Stimulated activated CD8-positive, alpha-beta memory T cell treated with anti-CD3 and anti-CD28 coated beads, Interleukin-7, amount 100 ng/mL, for 48 hours (primary cell): ENCODE data around the gene CCDC134.
"Not testable (repeated sequence)": the region's sequence is repeated elsewhere in the genome, so short reads cannot be mapped to it uniquely, and the experiment has no call there.

Experiments
- DNase-seq, 2 donors: peaks; one replicate each; pipeline ENCODE4 v3.0.0-alpha.2; 2020; ENCODE audit warnings: low read depth in 1 of 2; ENCODE audit errors: extremely low read depth in 1 of 2

CCDC134 gene

GRCh38 chr22:41842996-41843970 lies 42.8 kb downstream of the CCDC134 start:
- no peak for DNase-seq

DNA sequence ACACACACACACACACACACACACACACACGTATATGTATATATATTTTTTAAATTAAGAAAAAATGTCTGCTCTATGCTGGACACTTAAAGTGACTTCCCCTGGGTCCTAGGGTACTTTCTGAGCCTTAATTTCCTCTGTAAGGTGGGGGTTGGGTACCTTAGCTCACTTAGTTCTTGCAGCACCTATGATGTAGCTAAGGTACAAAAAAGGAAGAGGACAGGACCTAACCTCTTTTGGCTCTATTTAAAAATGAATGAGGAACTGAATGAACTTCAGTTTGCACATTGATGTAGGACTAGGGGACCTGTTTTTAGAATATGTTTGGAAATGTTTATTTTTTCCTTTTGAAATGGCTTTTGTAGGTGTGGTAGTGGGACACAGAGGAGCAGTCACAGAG lies 43.6 kb downstream of the CCDC134 start:
- no peak for DNase-seq

GRCh38 chr22:41844513-41844912 lies 44.0 kb downstream of the CCDC134 start:
- no peak for DNase-seq

- DNase-seq = no peak
Observed at GRCh38 chr22:41845380-41846267, 45.1 kb downstream of the CCDC134 start.

- DNase-seq = no peak
Observed at GRCh38 chr22:41846268-41846987, 45.9 kb downstream of the CCDC134 start.

DNA sequence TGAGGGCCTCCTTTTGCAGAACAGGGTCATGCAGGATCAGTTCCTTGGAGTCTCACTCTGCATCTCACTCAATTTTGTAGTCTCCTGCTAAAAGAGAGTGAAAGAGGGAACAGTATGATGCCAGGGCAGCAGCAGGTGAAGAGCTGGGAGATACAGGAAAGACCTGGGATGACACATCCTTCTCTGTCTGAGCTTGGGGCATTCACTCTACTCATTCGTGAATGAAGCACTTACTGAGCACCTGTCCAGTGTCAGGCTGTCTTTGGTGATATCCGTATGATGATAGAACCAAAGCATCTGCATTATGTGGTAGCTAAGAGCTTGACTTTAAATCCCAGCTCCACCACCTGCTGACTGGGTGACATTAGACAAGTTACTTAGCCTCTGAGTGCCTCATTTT lies 46.8 kb downstream of the CCDC134 start:
- no peak for DNase-seq

DNA sequence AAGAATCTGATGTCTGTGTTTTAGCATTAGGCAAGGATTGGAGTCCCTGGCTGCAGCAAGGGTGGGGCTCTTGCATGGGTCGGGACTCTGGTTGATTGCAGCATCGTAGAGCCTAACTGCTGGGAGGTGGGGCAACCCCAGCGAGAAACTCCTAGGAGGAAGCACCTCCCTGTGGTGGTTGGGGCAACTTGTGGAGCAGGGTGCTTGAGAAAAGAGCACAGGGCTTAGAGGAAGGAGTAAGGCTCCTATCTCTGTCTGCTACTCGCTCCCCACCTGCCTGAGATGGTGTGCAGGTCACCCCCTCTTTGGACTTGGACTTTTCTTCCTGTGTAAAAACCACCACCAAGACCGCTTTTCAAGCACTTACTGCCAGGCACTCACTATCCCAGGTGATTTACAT lies 48.0 kb downstream of the CCDC134 start:
- no peak for DNase-seq

DNA sequence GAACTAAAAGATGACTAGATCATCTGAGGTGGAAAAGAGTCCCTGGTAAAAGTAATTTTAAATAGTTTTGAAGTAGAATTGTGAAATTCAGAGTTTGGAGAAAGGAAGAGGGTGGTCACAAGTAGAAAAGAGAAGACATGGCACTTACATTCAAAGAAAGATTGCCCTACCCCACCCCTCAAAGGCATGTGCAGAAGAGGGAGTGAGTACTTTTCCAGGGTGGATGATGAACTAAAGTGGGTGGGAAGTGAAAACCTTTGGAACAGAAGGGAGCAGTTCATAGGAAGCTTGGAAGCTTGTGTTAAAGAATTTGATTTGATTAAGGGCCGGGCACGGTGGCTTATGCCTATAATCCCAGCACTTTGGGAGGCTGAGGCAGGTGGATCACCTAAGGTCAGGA lies 56.0 kb downstream of the CCDC134 start:
- DNase-seq = no peak

DNA sequence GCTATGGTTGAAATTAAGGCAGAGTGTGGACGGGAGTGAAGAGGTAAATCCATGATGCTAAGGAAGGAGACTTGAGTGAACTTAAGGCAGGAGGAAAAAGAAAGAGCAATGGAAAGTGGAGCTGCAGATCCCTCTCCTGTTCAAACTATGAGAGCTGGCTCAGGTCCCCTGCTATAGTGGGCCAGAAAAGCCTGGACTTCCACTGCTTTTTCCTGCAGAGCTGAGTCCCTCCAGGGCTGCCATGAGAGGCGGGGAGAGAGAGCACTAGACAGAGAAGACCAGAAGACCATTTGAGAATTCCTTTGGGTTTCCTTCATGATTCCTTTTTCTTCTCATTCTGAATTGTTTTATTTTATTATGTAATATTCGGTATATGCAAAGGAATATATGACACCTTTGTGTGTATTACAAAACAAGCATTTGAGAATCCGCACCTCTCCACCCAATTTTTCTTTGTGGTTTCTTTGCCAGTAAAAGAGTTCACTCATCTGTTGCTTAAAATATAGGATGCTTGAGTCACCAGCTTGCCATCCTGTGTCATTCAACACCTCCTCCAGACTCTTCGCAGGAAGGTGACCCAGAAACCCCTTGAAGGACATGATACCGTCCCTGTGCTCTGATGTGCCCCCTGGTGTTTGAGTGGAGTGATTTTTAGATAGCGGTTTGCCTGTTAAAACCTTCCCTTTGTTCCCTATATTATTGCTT lies 56.8 kb downstream of the CCDC134 start:
- DNase-seq = peak in 1 of 2 donors; percentile 85

DNA sequence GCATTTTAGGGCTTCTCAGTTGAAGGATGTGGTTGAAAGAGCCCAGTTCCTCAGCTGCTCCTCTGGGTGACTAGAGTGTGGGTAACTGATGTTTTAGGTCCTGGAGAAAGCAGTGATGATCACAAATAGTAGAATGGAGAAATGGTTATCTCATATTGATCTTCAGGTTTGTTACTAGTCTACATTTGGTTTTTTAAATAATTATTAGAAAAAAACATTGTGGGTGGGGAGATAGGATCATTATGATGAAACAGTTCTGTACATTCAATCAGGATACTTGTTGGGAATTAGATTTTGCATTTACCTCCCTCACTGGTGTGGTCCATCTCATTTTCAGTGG lies 57.4 kb downstream of the CCDC134 start:
- no peak for DNase-seq

DNA sequence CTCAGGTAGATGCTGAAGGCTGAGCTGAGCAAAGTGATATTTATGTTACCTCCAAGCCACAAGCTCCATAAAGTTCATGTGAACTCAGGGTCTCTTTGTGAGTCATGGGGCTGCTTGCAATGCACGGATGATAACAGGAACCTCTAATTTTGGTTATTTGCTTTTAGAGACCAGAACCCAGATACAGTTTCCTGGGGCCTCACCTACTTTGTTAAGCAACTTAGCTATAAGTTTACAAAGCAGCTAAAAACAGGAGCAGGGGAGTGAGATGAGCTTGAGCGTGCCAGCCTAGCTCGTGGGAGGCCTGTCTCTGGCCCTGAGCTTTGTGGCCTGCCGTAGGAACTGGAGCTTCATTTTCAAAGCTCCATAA lies 61.7 kb downstream of the CCDC134 start:
- peak in 1 of 2 donors; percentile 53 for DNase-seq

DNA sequence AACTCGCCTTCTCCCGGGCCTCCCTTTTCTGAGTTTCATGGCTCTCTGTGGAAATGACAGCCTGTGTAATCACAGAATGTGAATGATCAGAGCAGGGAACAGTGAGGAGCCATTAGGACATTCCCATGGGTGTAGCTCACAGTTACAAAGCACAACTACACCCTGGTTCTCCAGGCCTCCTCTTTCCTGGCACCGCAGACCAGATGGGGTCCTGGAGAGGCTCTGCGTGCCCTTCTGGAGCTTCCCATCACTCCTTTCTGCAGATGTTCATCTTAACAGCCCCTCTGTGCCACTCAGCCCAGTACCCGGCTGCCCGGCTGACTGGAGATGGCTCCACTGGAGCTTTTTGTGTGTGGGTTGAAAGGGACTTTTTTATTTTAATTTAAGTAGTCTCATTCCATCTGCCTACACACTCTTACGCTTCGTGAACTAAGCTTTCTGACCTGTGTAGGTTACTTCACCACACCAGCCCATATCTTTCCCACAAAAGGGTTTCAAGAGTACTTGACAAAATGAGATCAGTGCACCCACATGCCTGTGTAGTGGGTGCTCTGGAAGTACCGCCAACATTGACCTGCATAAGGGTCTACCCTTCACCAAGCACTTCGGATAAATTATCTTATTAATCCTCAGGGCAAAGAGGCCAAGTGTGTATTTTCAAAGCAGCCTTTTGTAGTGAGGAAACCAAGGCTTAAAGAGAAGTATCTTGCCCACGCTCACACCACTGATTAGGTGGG lies 62.2 kb downstream of the CCDC134 start:
- peak in 1 of 2 donors; percentile 59 for DNase-seq

DNA sequence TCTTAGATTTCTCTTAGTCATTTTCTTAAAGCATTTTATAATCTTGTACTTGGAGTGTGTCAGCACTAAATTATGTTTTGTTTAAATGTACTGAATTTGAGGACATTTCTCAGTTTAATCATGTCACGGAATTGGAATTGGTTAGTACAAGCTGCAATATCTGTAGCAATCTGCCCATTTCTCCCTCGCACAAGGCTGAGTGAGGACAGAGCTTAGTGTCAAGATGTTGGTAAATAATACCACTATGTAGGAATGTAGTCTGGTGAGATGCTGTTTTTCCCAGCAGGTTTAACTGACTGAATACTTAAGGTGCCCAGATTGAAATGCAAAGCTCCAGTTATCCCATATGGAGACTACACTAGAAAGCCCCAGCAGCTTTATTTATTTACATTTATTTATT lies 63.0 kb downstream of the CCDC134 start:
- no peak for DNase-seq

- no peak for DNase-seq
Observed at GRCh38 chr22:41868556-41868955, 68.1 kb downstream of the CCDC134 start.

DNA sequence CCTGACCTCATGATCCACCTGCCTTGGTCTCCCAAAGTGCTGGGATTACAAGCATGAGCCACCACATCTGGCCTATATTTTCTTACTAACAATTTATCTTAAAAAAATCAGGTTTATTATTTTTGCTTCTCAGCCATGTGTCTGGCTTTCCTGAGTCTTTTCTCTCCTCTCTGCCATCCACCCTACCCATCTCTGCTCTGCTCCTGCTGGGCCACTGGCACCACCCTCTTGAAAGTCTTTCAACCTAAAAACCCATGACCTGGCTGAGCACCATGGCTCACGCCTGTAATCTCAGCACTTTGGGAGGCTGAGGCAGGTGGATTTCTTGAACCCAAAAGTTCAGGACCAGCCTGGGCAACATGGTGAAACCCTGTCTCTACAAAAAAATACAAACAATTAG lies 69.6 kb downstream of the CCDC134 start:
- DNase-seq = not testable (repeated sequence)

DNA sequence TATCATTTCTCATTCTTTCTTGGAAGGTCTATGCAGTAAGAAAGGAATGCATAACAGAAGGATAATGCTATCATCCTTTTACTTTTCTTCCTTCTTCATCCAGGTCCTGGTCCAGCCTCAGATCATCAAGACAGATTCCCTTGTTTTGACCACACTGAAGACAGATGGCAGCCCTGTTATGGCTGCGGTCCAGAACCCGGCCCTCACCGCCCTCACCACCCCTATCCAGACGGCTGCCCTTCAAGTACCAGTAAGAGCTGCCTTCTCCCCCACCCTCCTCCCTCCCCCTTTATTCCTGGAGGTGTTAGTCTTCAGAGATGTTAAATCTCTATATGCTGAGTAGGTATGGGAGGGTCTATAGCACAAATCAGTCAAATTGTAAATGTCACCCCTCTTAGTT lies 70.3 kb downstream of the CCDC134 start:
- DNase-seq = no peak

DNA sequence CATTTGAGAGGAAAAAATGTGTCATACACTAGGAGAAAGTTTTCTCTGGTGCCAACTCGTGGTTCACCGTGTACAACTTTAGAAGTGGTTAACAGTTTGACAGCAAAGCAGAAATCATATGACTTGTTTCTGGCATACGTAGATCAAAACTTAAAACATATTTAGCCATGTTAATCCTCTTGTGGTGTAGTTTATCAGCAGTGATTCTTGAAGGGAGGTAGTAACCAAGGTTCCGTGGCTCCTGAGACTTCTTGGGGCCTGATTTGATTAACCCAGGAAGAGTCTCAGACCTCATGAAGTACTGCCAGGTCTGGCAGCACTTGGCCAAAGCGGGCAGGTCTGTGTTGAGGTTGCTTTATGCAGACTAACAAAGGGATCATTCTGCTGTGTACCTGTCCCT lies 72.9 kb downstream of the CCDC134 start:
- DNase-seq = no peak

DNA sequence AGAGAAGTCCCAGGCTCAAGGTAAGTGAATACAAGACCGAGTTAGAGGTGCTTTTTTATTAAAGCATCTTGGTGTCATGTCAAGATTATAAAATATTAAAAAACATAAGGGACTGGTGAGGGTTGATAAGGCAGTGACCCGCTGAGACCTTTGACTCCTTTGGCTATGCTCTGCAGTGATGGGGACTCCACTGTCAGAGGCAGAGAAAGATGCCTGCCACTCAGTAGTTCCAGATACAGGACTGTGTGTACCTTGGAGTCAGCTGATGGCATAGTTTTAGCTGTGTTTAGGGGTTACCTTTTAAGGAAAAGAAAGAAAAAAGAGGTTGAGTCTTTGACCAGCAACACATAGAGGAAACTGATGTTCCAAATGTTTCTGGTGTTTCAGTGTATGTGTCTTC lies 73.6 kb downstream of the CCDC134 start:
- no peak for DNase-seq

DNA sequence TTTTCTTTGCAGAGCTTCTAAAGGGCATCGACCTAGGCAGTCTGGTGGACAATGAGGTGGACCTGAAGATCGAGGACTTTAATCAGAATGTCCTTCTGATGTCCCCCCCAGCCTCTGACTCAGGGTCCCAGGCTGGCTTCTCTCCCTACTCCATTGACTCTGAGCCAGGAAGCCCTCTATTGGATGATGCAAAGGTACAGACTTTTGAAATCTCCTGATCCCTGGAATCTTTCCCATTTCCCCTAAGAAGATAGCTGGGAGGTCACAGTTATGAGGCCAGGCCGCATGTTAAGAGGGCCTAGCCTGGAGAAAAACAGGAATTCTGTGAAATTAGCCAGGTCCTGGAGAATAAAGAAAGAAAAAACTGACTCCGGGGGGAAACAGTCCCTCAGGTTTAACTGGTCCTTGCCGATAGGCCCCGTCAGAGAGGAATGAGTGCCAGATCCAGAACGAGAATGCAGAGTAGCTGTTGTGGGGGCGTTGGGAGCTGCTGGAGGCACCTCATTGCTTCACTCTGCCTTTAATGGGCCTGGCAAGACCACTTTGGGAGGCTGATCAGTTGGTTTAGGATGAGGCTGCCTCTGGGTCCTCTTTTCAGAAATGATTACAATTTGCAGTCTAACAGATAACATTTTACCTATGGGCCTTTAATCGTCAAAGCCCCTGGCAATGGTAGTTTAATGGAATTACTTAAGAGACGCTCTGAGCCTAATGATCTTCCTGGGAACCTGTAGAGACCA lies 75.2 kb downstream of the CCDC134 start:
- no peak for DNase-seq
